Upper lobe of left lung (tissue), 4 donors: ENCODE measurements around the gene DNAJA2.

Experiments
- EP300 ChIP-seq, 4 donors: sonication (generic); formaldehyde crosslinking; IDR thresholded peaks; one replicate each; pipeline ENCODE4 v1.5.1; 2017; ENCODE audit warnings: antibody characterized with exemption in 4 of 4, control low read depth in 2 of 4
- POLR2A ChIP-seq, 4 donors: fragments of 450-650 bp; IDR thresholded peaks; one replicate each; pipeline ENCODE4 v1.5.1; 2016 to 2017; ENCODE audit warnings: antibody characterized with exemption in 4 of 4, mild to moderate bottlenecking in 2 of 4
- POLR2AphosphoS5 ChIP-seq, 2 donors: sonication (generic); formaldehyde crosslinking; IDR thresholded peaks; one replicate each; pipeline ENCODE4 v1.5.1; 2017; ENCODE audit warnings: antibody characterized with exemption in 2 of 2
- TF ChIP-seq, protein P1 (sequence below), 6 experiments: fragments of 450-650 bp in 4 of 6; fragments of 200-600 bp in 2 of 6; sonication (generic) in 2 of 6; IDR thresholded peaks; one replicate each; pipeline ENCODE4 v1.5.1; 2016 to 2019; ENCODE audit warnings: antibody characterized with exemption in 6 of 6

- TF ChIP-seq, protein P1, sequence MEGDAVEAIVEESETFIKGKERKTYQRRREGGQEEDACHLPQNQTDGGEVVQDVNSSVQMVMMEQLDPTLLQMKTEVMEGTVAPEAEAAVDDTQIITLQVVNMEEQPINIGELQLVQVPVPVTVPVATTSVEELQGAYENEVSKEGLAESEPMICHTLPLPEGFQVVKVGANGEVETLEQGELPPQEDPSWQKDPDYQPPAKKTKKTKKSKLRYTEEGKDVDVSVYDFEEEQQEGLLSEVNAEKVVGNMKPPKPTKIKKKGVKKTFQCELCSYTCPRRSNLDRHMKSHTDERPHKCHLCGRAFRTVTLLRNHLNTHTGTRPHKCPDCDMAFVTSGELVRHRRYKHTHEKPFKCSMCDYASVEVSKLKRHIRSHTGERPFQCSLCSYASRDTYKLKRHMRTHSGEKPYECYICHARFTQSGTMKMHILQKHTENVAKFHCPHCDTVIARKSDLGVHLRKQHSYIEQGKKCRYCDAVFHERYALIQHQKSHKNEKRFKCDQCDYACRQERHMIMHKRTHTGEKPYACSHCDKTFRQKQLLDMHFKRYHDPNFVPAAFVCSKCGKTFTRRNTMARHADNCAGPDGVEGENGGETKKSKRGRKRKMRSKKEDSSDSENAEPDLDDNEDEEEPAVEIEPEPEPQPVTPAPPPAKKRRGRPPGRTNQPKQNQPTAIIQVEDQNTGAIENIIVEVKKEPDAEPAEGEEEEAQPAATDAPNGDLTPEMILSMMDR (IDR thresholded peaks at IDR 0.05), result no peak
- TF ChIP-seq POLR2A (IDR thresholded peaks at IDR 0.05) (no peak), POLR2AphosphoS5 (IDR thresholded peaks at IDR 0.05) (no peak), EP300 (IDR thresholded peaks at IDR 0.05) (no peak)
Measured at GRCh38 chr16:46923513-46924295, 49.8 kb downstream of the DNAJA2 start.
